ENCODE results near the gene ZNF586.

ZNF586 gene

GRCh38 chr19:57825511-57825910 lies 56.0 kb downstream of the ZNF586 start:
- DNase-seq, result no peak

DNA sequence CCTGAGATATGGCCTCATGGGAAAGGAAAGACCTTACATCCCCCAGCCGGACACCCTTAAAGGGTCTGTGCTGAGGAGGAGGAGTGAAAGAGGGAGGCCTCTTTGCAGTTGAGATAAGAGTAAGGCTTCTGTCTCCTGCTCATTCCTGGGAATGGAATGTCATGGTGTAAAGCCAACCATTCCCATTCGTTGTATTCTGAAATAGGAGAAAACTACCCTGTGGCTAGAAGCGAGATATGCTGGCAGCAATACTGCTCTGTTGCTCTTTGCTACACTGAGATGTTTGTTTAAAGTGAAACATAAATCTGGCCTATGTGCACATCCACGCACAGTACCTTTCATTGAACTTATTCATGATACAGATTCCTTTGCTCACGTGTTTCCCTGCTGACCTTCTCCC lies 59.8 kb downstream of the ZNF586 start:
- no peak for DNase-seq

DNA sequence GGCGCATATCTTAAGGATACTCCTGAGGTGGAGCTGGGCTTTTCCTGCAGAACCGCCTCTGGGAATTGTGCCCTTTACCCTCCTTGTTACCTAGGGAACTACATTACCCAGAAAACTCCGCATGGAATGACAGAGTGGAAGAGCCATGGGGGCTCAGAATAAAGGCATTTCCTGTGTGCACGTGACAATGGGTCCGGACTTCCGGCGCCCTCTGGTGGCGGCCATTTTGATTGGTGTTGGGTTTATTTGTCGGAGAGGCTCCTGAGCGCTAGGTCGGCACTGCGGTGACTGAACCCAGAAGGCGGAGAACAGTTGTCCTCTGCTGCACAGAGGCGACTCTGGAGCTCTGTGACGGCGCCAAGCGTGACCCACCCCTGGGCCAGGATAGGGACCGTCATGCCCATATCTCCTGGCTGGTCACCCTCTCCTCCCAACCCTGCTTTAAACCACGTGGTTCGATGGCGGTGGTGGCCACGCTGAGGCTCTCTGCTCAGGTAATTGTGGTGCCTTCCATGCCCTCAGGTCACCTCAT lies 60.7 kb downstream of the ZNF586 start, which contains the start of gene ZNF587B:
TSS of gene ZNF587B (plus strand) at position 229 of the 532 bp plus-strand sequence. CDS start at position 459, 230 bp downstream.
- DNase-seq, result peak; percentile 17
